Transverse colon (tissue), 4 donors: Measurements from ENCODE around the gene SMIM21. TPM values are rescaled to one million over a fixed set of nuclear protein-coding genes. Genes with fewer than 3 reads are reported as not detected.

Source experiments
- DNase-seq: peaks from one replicate; pipeline ENCODE4 v3.0.0-alpha.2; 2019
- H3K27ac ChIP-seq, 4 donors: fragments of 200-600 bp; sonication (generic); 2 replicates each; pipeline ENCODE4 v1.5.1; 2016 to 2018; ENCODE audit warnings: inconsistent platforms in 4 of 4
- H3K27me3 ChIP-seq: fragments of 200-600 bp; sonication (generic); 2 replicates; pipeline ENCODE4 v1.5.1; 2017; ENCODE audit warnings: inconsistent platforms
- H3K36me3 ChIP-seq, 4 donors: fragments of 200-600 bp; sonication (generic); 2 replicates each; pipeline ENCODE4 v1.5.1; 2017 to 2019; ENCODE audit warnings: inconsistent platforms in 4 of 4
- H3K4me1 ChIP-seq, 4 donors: fragments of 200-600 bp; sonication (generic); 2 replicates each; pipeline ENCODE4 v1.5.1; 2017 to 2020; ENCODE audit warnings: inconsistent platforms in 4 of 4
- H3K4me3 ChIP-seq, 4 donors: fragments of 200-600 bp; sonication (generic); 1 replicate in 1 of 4; 2 replicates in 3 of 4; pipeline versions ENCODE4 v1.5.1 to v1.6.1; 2017 to 2019; ENCODE audit warnings: inconsistent platforms in 4 of 4
- H3K9me3 ChIP-seq, 2 donors: fragments of 200-600 bp; sonication (generic); 2 replicates each; pipeline ENCODE4 v1.5.1; 2017 to 2019; ENCODE audit warnings: inconsistent platforms in 2 of 2
- EP300 ChIP-seq: sonication (generic); formaldehyde crosslinking; IDR thresholded peaks from one replicate; pipeline ENCODE4 v1.6.1; 2017; ENCODE audit warnings: antibody characterized with exemption, low read depth
- POLR2A ChIP-seq: fragments of 450-650 bp; IDR thresholded peaks from one replicate; pipeline ENCODE4 v1.6.1; 2016; ENCODE audit warnings: antibody characterized with exemption, mild to moderate bottlenecking, moderate library complexity
- POLR2AphosphoS5 ChIP-seq, 3 donors: sonication (generic); formaldehyde crosslinking; IDR thresholded peaks; one replicate each; pipeline ENCODE4 v1.6.1; 2016; ENCODE audit warnings: antibody characterized with exemption in 3 of 3
- WGBS, 2 donors: methylation state at CpG; one replicate each; pipeline ENCODE4 v1.1.5; 2018; ENCODE audit warnings: low coverage in 1 of 2; 5-methylcytosine and 5-hydroxymethylcytosine counted together
- in situ Hi-C, 4 donors: fragments of 200-750 bp; cut with MboI; loops; one replicate each; pipeline versions ENCODE4 v1.15.0 to v1.15.1; 2017; ENCODE audit warnings: low sequenced_read_pairs in 3 of 4, low pct_ligation_motif_present in 1 of 4, low pct_unique_long_range_greater_than_20kb in 1 of 4
- intact Hi-C: fragments of 100-400 bp; cut with DNase I; formaldehyde crosslinking; loops from one replicate; pipeline ENCODE4 v1.15.1; 2023; ENCODE audit warnings: low total_unique reads
- total RNA-seq, 4 donors: library from RNA; depleted of rRNA; stranded (reverse); fragments of >200 nt; gene quantifications; one replicate each; pipeline ENCODE4 v1.1.0, GENCODE V29; 2016
- TF ChIP-seq, protein P1 (sequence below), 5 experiments: fragments of 200-600 bp in 3 of 5; fragments of 450-650 bp in 2 of 5; sonication (generic) in 3 of 5; IDR thresholded peaks; 1 replicate in 2 of 5; 2 replicates in 3 of 5; pipeline ENCODE4 v1.5.1; 2016 to 2017; ENCODE audit warnings: antibody characterized with exemption in 5 of 5, inconsistent platforms in 3 of 5, mild to moderate bottlenecking in 2 of 5, moderate library complexity in 1 of 5

SMIM21 gene
- total RNA-seq: not detected

DNA sequence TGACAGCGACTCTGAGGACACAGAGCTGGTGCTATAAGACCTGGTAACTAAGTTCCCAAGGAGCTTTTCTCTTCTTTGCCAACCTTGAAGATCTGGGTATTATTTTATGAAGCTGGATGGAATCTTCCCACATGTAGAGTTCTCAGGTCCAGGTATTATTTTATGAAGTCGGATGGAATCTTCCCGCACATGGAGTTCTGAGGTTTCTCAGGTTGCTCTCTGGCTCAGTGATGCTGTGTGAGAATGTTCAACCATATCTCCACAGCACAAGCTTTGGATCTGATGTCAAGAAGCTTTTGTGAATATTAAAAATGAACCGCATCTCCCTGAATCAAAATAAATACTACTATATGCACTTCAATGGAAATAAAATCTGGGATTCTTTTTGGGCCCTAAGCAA lies at the start of gene SMIM21:
TSS of gene SMIM21 (minus strand) at position 101 of the 400 bp plus-strand sequence. CDS start 140 bp downstream, outside the sequence.
- intact Hi-C loops: no loop called here
- no peak within 1 kb of the TSS for H3K4me3 ChIP-seq
- H3K4me1 ChIP-seq: no peaks in the 10 kb centered on the region
- WGBS, 2 donors: 67 to 81% methylated on average over 3 to 4 of the region's 4 CpGs
- no peaks in the 10 kb centered on the region for H3K27me3 ChIP-seq
- no peaks in the 10 kb centered on the region for H3K36me3 ChIP-seq
- TF ChIP-seq, protein P1, sequence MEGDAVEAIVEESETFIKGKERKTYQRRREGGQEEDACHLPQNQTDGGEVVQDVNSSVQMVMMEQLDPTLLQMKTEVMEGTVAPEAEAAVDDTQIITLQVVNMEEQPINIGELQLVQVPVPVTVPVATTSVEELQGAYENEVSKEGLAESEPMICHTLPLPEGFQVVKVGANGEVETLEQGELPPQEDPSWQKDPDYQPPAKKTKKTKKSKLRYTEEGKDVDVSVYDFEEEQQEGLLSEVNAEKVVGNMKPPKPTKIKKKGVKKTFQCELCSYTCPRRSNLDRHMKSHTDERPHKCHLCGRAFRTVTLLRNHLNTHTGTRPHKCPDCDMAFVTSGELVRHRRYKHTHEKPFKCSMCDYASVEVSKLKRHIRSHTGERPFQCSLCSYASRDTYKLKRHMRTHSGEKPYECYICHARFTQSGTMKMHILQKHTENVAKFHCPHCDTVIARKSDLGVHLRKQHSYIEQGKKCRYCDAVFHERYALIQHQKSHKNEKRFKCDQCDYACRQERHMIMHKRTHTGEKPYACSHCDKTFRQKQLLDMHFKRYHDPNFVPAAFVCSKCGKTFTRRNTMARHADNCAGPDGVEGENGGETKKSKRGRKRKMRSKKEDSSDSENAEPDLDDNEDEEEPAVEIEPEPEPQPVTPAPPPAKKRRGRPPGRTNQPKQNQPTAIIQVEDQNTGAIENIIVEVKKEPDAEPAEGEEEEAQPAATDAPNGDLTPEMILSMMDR (IDR thresholded peaks at IDR 0.05): no peak
- TF ChIP-seq POLR2A (no peak), POLR2AphosphoS5 (IDR thresholded peaks at IDR 0.05) (no peak), EP300 (no peak)
- no peak for DNase-seq
- in situ Hi-C loops: no loop called here
- no peaks in the 10 kb centered on the region for H3K9me3 ChIP-seq
- no peak within 1 kb of the TSS for H3K27ac ChIP-seq

DNA sequence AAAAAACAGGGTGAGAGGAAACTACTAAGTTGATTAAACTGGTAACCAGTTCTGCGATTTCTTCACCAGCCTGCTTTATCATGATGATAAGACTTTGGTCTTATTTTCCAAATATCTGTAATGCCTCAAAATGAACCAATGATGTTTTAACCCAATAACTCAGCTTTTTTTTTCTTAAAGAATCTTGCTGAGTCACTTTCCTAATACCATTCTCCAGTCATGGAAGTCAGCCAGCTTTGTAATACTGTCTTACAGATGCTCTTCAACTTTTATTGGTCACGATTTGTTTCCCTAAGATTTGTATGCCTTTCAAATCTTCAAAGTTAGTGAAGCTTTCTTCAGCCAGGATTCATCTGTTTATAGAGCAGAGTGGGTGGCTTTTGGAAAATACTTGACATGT lies 47.7 kb upstream of the SMIM21 start:
- intact Hi-C loops: loop anchor here (10.0 kb wide), 1 partner anchor 260 kb away; the partner anchor contains the start of gene TSHZ1

DNA sequence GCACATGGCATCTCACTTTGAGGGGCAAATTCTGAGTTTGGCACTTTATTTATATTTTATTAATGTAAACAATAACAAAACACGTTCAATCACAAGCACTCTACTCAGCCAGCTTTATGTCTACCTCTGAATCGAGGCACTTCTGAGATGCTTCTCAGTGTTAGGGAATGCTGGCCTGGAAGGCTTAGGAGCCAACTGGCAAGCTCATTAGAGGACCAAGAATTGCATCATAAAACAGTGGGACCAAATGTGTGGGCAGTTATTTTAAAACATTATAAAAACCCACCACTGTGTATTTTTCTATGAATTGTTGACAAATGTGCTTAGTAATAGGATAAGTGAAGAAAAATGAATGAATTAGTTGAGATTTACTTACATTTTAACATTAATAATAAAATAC lies 46.8 kb upstream of the SMIM21 start:
- intact Hi-C loops: loop anchor here (10.0 kb wide), 1 partner anchor 260 kb away; the partner anchor contains the start of gene TSHZ1
- Histone ChIP-seq H3K4me3 (no peak overlapping the region), H3K4me1 (peaks cover 0 to 6% (median 0%) of the 10 kb centered on the region in 4 donors), H3K27me3 (no peaks in the 10 kb centered on the region), H3K36me3 (no peaks in the 10 kb centered on the region), H3K9me3 (no peaks in the 10 kb centered on the region), H3K27ac (no peak overlapping the region)
- no peak for DNase-seq
- TF ChIP-seq POLR2A: no peak
- TF ChIP-seq, protein P1 (IDR thresholded peaks at IDR 0.05): no peak
- no peak for TF ChIP-seq EP300
- TF ChIP-seq POLR2AphosphoS5 (IDR thresholded peaks at IDR 0.05): no peak
- in situ Hi-C loops: no loop called here
- 20 to 52% methylated on average over 2 of the region's 2 CpGs for WGBS, 2 donors

More for the DNA sequence above, 47.7 kb upstream of the SMIM21 start:
- Histone ChIP-seq H3K27ac (no peak overlapping the region), H3K4me3 (no peak overlapping the region), H3K4me1 (peaks cover 0 to 6% (median 0%) of the 10 kb centered on the region in 4 donors), H3K9me3 (no peaks in the 10 kb centered on the region), H3K27me3 (no peaks in the 10 kb centered on the region), H3K36me3 (no peaks in the 10 kb centered on the region)
- in situ Hi-C loops: loop anchor here (25.0 kb wide), 2 partner anchors 588 to 813 kb away; no protein-coding TSS in a partner anchor
- 52 to 54% methylated on average over 2 of the region's 2 CpGs for WGBS, 2 donors
- TF ChIP-seq, protein P1 (IDR thresholded peaks at IDR 0.05): no peak
- no peak for TF ChIP-seq POLR2AphosphoS5 (IDR thresholded peaks at IDR 0.05)
- DNase-seq: no peak

DNA sequence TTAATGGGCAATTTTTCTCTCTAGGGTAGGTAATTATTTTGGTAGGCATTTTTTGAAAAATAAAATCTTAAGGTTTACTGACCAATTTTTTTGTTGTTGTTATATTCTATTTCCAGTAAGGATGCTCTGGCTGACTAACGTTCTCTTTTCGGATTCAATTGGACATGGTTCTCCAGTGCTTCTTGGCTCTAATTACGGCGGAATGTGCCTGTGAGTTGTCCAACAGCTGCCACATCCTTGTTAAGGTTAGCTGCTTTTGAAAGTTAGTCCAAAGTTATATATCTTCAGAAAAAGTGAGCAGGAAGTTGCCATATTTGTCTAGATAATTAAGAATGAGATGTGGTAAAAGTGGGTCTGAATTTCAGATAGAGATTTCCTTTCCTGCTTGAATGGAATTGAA lies 45.8 kb upstream of the SMIM21 start:
- no peaks in the 10 kb centered on the region for H3K9me3 ChIP-seq
- WGBS, 2 donors: 76 to 78% methylated on average over 3 to 4 of the region's 4 CpGs
- H3K4me3 ChIP-seq: no peak overlapping the region
- H3K36me3 ChIP-seq: no peaks in the 10 kb centered on the region
- TF ChIP-seq POLR2A: no peak
- TF ChIP-seq EP300: no peak
- TF ChIP-seq, protein P1 (IDR thresholded peaks at IDR 0.05): no peak
- TF ChIP-seq POLR2AphosphoS5 (IDR thresholded peaks at IDR 0.05): no peak
- intact Hi-C loops: loop anchor here (10.0 kb wide), 1 partner anchor 259 kb away; the partner anchor contains the start of gene TSHZ1
- no peak for DNase-seq
- in situ Hi-C loops: no loop called here
- H3K4me1 ChIP-seq: peaks cover 0 to 6% (median 0%) of the 10 kb centered on the region in 4 donors
- no peak overlapping the region for H3K27ac ChIP-seq
- no peaks in the 10 kb centered on the region for H3K27me3 ChIP-seq
